ENCODE measurements around the gene TMC3.

Gene TMC3

GRCh38 chr15:81292523-81293001 lies 81.5 kb downstream of the TMC3 start:
- TF ChIP-seq CTCF (IDR thresholded peaks at IDR 0.05; ENCODE audit: low read length, missing control alignments): no peak
- DNase-seq (ENCODE audit: low read depth): no peak
- H3K4me3 ChIP-seq (replicated peaks; ENCODE audit: low read depth, low read length): no peak overlapping the region

GRCh38 chr15:81291916-81292522 lies 82.0 kb downstream of the TMC3 start:
- DNase-seq (ENCODE audit: low read depth): no peak
- no peak for TF ChIP-seq CTCF (IDR thresholded peaks at IDR 0.05; ENCODE audit: low read length, missing control alignments)
- H3K4me3 ChIP-seq (replicated peaks; ENCODE audit: low read depth, low read length): no peak overlapping the region

GRCh38 chr15:81289910-81290309 lies 84.1 kb downstream of the TMC3 start:
- no peak for DNase-seq (ENCODE audit: low read depth)
- TF ChIP-seq CTCF (IDR thresholded peaks at IDR 0.05; ENCODE audit: low read length, missing control alignments): no peak

GRCh38 chr15:81288616-81289015 lies 85.4 kb downstream of the TMC3 start:
- TF ChIP-seq CTCF (IDR thresholded peaks at IDR 0.05; ENCODE audit: low read length, missing control alignments): no peak
- DNase-seq (ENCODE audit: low read depth): no peak
- no peak overlapping the region for H3K4me3 ChIP-seq (replicated peaks; ENCODE audit: low read depth, low read length)

More at GRCh38 chr15:81289910-81290309, 84.1 kb downstream of the TMC3 start:
- no peak overlapping the region for H3K4me3 ChIP-seq (replicated peaks; ENCODE audit: low read depth, low read length)

- TF ChIP-seq CTCF (IDR thresholded peaks at IDR 0.05; ENCODE audit: low read length, missing control alignments): no peak
- DNase-seq (ENCODE audit: low read depth): no peak
- no peak overlapping the region for H3K4me3 ChIP-seq (replicated peaks; ENCODE audit: low read depth, low read length)
These were observed 86.0 kb downstream of the TMC3 start for GRCh38 chr15:81288040-81288439.

- TF ChIP-seq CTCF (IDR thresholded peaks at IDR 0.05; ENCODE audit: low read length, missing control alignments): no peak
- no peak for DNase-seq (ENCODE audit: low read depth)
- no peak overlapping the region for H3K4me3 ChIP-seq (replicated peaks; ENCODE audit: low read depth, low read length)
These were observed 87.3 kb downstream of the TMC3 start for GRCh38 chr15:81286621-81287121.

GRCh38 chr15:81285461-81285860 lies 88.6 kb downstream of the TMC3 start:
- H3K4me3 ChIP-seq (replicated peaks; ENCODE audit: low read depth, low read length): no peak overlapping the region
- DNase-seq (ENCODE audit: low read depth): no peak
- TF ChIP-seq CTCF (IDR thresholded peaks at IDR 0.05; ENCODE audit: low read length, missing control alignments): no peak
